ENCODE results near the gene ZMYM4.

ZMYM4 gene

GRCh38 chr1:35278886-35279554, 10.5 kb downstream of the ZMYM4 start:
- DNase-seq = no peak

DNA sequence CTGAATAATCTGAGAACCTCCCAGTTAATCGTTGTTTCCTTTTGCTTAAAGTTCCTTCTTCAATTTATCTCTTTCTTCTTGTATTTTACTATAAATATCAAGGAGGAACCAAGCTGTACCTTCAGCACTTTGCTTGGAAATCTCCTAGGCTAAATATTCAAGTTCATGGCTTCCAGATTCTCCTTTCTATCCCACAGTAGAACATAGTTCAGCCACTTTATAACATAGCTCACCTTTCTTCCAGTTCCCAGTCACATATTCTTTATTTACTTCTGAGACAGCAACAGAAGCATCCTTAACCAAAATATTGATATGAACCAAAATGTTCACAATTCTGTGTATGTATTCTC, 11.0 kb downstream of the ZMYM4 start:
- no peak for DNase-seq

GRCh38 chr1:35280006-35280405, 11.5 kb downstream of the ZMYM4 start:
- DNase-seq = no peak

- DNase-seq = no peak
Observed at GRCh38 chr1:35281565-35281964, 13.1 kb downstream of the ZMYM4 start.

- no peak for DNase-seq
Observed at GRCh38 chr1:35282172-35282571, 13.7 kb downstream of the ZMYM4 start.

DNA sequence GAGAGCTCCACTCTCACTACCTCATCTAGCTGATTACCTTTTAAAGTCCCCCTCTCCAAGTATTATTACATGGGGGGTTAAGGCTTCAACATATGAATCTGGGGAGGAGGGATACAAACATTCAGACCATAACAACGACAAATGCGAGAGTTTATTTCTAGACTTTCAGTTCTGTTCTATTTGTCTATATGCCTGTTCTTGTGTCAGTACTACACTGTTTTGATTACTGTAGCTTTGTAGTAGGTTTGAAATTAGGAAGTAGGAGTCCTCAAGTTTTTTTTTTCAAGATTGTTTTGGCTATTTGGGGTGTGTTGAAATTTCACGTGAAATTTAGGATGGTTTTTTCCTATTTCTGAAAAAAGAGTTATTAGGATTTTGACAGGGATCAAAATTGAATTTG, 16.3 kb downstream of the ZMYM4 start:
- DNase-seq = no peak

GRCh38 chr1:35285771-35286606, 17.5 kb downstream of the ZMYM4 start:
- peak; percentile 31 to 79 for DNase-seq

GRCh38 chr1:35287807-35288640, 19.5 kb downstream of the ZMYM4 start:
- no peak for DNase-seq

DNA sequence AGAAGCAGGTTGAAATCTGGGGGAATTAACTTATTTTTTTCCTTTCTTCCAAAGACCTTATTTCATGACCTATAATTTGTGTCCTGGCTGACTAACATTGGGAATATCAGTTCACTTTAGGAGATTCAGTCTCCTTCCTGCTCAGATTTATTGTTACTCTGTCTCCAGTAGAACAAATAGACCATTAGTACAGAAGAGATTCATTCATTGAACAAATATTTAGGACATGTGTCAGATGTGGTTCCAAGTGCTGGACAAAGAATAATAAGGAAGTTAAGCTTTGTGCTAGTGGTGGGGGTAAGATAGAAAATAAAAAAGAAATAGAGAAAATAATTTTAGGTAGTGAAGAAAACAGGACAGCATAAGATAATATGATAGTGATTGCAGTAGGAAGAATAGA, 20.3 kb downstream of the ZMYM4 start:
- DNase-seq = no peak

DNA sequence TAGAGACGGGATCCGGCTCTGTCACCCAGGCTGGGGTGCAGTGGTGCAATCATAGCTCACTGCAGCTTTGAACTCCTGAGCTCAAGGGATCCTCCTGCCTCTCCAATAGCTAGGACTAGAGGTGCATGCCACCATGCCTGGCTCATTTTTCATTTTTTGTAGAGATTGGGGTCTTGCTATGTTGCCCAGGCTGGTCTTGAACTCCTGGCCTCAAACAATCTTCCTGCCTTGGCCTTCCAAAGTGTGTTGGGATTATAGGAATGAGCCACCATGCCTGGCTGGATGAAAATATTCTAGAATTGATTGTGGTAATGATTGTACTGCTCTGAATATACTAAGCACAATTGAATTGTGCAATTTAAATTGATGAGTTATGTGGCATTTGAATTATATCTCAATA, 21.9 kb downstream of the ZMYM4 start:
- no peak for DNase-seq

DNA sequence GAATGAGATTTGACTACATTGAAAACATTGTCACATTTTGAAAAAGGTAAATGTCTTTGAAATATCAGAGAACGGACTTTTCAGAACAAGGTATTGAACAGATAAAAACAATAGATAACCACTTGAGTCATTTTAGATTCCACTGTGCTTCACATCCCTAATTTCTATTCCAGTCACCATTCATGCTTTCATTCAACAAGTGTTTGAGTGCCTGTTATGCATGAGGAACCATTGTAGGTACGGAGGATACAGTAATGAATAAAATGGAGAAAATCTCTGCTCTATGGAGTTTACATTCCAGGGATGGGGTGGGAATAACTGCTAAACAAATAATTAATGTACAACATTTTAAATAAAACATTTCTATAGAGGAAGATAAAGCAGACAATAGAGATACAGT, 26.3 kb downstream of the ZMYM4 start:
- no peak for DNase-seq

- no peak for DNase-seq
Observed at GRCh38 chr1:35297886-35298285, 29.4 kb downstream of the ZMYM4 start.

GRCh38 chr1:35298464-35298863, 30.0 kb downstream of the ZMYM4 start:
- peak; percentile 44 to 64 for DNase-seq

- no peak for DNase-seq
Observed at GRCh38 chr1:35300376-35300775, 31.9 kb downstream of the ZMYM4 start.

DNA sequence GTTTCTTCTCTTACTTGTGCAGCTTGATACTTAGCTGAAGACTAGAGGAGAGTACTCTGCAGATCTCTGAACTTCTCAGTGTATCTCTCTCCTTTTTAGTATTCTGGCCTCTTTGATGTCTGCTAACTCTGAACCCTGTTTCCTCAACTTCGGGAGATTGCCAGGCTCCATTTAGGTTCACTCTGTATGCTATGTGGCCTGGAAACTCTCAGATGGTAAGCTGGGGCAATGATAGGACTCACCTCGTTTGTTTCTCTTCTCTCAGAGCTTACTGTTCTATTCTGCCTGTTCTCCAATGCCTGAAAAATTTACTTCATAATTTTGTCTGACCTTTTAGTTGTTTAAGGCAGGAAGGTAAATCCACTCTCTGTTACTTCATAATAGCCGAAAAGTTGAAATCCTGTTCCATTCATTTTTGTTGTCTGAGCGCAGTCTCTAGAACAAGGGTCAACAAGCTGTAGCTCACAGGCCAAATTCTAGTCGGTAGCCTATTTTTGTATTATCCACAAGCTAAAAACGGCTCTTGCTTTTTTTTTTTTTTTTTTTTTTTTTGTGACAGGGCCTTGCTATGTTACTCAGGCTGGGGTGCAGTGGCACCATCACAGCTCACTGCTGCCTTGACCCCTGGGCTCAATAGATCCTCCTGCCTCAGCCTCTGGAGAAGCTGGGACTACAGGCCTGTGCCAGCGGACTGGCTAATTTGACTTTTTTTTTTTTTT, 33.3 kb downstream of the ZMYM4 start:
- no peak for DNase-seq

DNA sequence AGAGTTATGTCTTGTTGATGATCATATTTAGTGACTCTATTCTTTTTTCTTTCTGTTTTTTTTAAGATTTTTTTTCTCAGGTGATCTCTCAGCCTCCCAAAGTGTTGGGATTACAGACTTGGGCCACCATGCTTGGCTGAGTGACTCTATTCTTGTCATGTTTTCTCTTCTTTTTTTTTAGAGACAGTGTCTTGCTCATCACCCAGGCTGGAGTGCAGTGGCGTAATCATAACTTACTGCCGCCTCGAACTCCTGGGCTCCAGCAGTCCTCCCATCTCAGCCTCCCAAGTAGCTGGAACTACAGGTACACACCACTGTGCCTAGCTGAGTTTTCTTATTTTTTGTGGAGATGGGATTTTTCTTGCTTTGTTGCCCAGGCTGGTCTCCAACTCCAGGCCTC, 36.9 kb downstream of the ZMYM4 start:
- no peak for DNase-seq

GRCh38 chr1:35315649-35316048, 47.1 kb downstream of the ZMYM4 start:
- DNase-seq = no peak

- DNase-seq = no peak
Observed at GRCh38 chr1:35316264-35316663, 47.8 kb downstream of the ZMYM4 start.

- no peak for DNase-seq
Observed at GRCh38 chr1:35319988-35320713, 51.6 kb downstream of the ZMYM4 start.

GRCh38 chr1:35320937-35321336, 52.4 kb downstream of the ZMYM4 start:
- DNase-seq = no peak

DNA sequence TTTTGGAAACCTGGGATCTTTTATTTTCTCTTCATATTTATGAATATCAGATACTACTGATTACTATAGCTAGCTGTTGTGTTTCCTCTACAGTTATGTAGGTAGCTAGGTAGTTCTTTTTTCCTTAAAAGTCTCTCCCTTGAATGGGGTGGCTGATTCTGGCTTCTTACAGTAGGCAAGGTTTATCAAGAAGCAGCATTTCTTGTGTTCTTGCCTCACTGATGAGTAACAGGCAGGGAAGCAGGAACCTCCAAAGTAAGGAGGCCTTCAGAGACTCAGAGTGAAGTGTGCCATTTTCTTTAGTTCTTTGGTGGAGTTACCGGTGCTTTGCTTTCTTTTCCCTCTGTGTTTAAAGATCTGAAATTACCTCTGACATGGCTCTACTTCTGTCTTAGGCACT, 56.0 kb downstream of the ZMYM4 start:
- DNase-seq = peak; percentile 4 to 14

- no peak for DNase-seq
Observed at GRCh38 chr1:35326246-35326866, 57.8 kb downstream of the ZMYM4 start.

Measured in inflammatory macrophage (primary cell).